HepG2 (cell line): Measurements from ENCODE around the gene ZNF629. TPM values are rescaled to one million over a fixed set of nuclear protein-coding genes. Genes with fewer than 3 reads are reported as not detected.

Source experiments
- CENPX ChIP-seq: sonication (generic); formaldehyde crosslinking; IDR thresholded peaks from 2 replicates; pipeline ENCODE4 v1.9.0; 2021; ENCODE audit warnings: mild to moderate bottlenecking, missing genetic modification reagents, moderate library complexity
- ELF3 ChIP-seq: IDR thresholded peaks from 2 replicates; pipeline ENCODE4 v1.6.1; 2016; ENCODE audit warnings: missing genetic modification reagents, missing compliant biosample characterization
- GRHL1 ChIP-seq: sonication (generic); formaldehyde crosslinking; conservative IDR thresholded peaks from 2 replicates; pipeline ENCODE4 v1.8.0; 2022; ENCODE audit warnings: missing genetic modification reagents
- MBD4 ChIP-seq: IDR thresholded peaks from 2 replicates; pipeline ENCODE4 v1.6.1; 2012; ENCODE audit warnings: low read length, inconsistent platforms, borderline replicate concordance
- PITX1 ChIP-seq: sonication (generic); formaldehyde crosslinking; IDR thresholded peaks from 2 replicates; pipeline ENCODE4 v1.5.1; 2020; ENCODE audit warnings: mild to moderate bottlenecking, missing genetic modification reagents
- RFXANK ChIP-seq: IDR thresholded peaks from 2 replicates; pipeline ENCODE4 v1.6.1; 2016
- TAF15 ChIP-seq: fragments of 200-400 bp; formaldehyde crosslinking; IDR thresholded peaks from one replicate; pipeline ENCODE4 v1.6.1; 2018; ENCODE audit warnings: mild to moderate bottlenecking, low read depth, low read length; ENCODE audit not compliant: poor library complexity, severe bottlenecking
- ZFP90 ChIP-seq: sonication (generic); formaldehyde crosslinking; IDR thresholded peaks from 2 replicates; pipeline ENCODE4 v1.8.0; 2022; ENCODE audit warnings: missing genetic modification reagents, mild to moderate bottlenecking, inconsistent platforms, borderline replicate concordance
- ZNF577 ChIP-seq: sonication (generic); formaldehyde crosslinking; IDR thresholded peaks from 2 replicates; pipeline ENCODE4 v1.4.0; 2020; ENCODE audit warnings: mild to moderate bottlenecking, low read depth, missing genetic modification reagents, borderline replicate concordance
- ZNF646 ChIP-seq: sonication (generic); formaldehyde crosslinking; IDR thresholded peaks from 2 replicates; pipeline ENCODE4 v1.9.0; 2021; ENCODE audit warnings: mild to moderate bottlenecking, missing genetic modification reagents
- polyA plus RNA-seq, 8 experiments: library from polyadenylated mRNA; depleted of rRNA in 3 of 8; stranded (reverse) in 7 of 8; unstranded in 1 of 8; fragments of >200 nt; fragmentation: Illumina TruSeq in 4 of 8; extraction: Trizol in 4 of 8; gene quantifications; 2 replicates each; pipeline versions ENCODE4 v1.2.1 to v1.2.3, GENCODE V29; 2011 to 2016; ENCODE audit warnings: low read depth in 4 of 8, missing spikeins in 1 of 8, mixed read lengths in 1 of 8; ENCODE audit not compliant: insufficient read depth in 1 of 8
- total RNA-seq, 5 experiments: library from RNA; depleted of rRNA; stranded (reverse); fragments of >200 nt; fragmentation: Illumina TruSeq; extraction: Trizol; gene quantifications; 2 replicates each; pipeline ENCODE4 v1.2.3, GENCODE V29; 2016; ENCODE audit warnings: low read depth in 1 of 5
- TF ChIP-seq, protein P1 (sequence below): sonication (generic); formaldehyde crosslinking; IDR thresholded peaks from 2 replicates; pipeline ENCODE4 v1.5.0; 2020; ENCODE audit warnings: mild to moderate bottlenecking, missing genetic modification reagents, borderline replicate concordance

The ZNF629 gene
- total and polyA plus RNA-seq, 2 of the 13 experiments (the other 11 are each of a cell fraction or from before 2014, with no cell fraction given): 6.1 to 16.5 TPM

DNA sequence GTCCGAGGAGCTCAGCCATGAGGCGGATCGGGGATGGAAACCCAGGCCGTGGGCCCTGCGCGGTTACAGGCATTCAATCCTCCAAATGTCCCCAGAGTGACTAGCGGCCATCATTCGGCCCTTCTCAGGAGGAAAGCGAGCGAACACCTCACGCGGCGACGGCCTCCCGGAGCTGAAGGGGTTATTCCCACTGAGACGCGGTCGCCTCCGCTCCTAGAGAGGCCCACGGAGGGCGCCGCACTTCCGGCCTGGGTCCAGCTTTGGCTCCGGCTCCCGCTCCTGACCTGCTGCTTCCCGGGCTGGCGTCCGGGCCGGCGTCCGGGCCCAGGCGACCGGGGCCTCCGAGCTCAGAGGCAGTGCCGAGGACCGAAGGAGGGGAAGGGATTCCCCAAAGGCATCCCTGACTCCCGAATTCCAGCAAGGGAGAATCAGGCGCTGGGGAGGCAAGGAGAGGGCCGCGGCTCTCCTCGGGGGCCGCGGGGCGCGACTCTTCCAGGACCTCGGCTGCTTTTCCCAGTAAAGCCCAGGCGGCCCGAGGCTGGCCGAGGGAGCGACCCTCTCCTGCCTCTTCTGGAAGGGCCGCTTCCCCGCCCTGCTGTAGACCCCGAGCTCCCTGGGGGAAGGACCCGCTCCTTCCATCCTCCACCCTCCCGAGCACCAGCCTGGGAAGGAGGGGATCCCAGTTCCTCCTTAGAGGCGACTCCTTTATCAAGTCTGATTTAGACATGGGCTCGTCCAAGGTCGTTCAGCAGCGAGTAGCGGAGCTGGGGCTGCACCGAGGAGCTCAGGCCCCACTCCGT lies 18.6 kb upstream of the ZNF629 start (continued):
- TF ChIP-seq, protein P1, sequence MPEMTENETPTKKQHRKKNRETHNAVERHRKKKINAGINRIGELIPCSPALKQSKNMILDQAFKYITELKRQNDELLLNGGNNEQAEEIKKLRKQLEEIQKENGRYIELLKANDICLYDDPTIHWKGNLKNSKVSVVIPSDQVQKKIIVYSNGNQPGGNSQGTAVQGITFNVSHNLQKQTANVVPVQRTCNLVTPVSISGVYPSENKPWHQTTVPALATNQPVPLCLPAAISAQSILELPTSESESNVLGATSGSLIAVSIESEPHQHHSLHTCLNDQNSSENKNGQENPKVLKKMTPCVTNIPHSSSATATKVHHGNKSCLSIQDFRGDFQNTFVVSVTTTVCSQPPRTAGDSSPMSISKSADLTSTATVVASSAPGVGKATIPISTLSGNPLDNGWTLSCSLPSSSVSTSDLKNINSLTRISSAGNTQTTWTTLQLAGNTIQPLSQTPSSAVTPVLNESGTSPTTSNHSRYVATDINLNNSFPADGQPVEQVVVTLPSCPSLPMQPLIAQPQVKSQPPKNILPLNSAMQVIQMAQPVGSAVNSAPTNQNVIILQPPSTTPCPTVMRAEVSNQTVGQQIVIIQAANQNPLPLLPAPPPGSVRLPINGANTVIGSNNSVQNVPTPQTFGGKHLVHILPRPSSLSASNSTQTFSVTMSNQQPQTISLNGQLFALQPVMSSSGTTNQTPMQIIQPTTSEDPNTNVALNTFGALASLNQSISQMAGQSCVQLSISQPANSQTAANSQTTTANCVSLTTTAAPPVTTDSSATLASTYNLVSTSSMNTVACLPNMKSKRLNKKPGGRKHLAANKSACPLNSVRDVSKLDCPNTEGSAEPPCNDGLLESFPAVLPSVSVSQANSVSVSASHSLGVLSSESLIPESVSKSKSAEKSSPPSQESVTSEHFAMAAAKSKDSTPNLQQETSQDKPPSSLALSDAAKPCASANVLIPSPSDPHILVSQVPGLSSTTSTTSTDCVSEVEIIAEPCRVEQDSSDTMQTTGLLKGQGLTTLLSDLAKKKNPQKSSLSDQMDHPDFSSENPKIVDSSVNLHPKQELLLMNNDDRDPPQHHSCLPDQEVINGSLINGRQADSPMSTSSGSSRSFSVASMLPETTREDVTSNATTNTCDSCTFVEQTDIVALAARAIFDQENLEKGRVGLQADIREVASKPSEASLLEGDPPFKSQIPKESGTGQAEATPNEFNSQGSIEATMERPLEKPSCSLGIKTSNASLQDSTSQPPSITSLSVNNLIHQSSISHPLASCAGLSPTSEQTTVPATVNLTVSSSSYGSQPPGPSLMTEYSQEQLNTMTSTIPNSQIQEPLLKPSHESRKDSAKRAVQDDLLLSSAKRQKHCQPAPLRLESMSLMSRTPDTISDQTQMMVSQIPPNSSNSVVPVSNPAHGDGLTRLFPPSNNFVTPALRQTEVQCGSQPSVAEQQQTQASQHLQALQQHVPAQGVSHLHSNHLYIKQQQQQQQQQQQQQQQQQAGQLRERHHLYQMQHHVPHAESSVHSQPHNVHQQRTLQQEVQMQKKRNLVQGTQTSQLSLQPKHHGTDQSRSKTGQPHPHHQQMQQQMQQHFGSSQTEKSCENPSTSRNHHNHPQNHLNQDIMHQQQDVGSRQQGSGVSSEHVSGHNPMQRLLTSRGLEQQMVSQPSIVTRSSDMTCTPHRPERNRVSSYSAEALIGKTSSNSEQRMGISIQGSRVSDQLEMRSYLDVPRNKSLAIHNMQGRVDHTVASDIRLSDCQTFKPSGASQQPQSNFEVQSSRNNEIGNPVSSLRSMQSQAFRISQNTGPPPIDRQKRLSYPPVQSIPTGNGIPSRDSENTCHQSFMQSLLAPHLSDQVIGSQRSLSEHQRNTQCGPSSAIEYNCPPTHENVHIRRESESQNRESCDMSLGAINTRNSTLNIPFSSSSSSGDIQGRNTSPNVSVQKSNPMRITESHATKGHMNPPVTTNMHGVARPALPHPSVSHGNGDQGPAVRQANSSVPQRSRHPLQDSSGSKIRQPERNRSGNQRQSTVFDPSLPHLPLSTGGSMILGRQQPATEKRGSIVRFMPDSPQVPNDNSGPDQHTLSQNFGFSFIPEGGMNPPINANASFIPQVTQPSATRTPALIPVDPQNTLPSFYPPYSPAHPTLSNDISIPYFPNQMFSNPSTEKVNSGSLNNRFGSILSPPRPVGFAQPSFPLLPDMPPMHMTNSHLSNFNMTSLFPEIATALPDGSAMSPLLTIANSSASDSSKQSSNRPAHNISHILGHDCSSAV (CRISPR knock-in tag): no peak; the same call in 1 of the 2 replicates
- no peak for TF ChIP-seq ZNF646 (CRISPR knock-in tag)
- peak; percentile 98 for TF ChIP-seq ELF3
- peak; percentile 93; the same call in 1 of the 2 replicates for TF ChIP-seq RFXANK
- TF ChIP-seq ZFP90: peak; percentile 99
- no peak for TF ChIP-seq GRHL1
- TF ChIP-seq CENPX (CRISPR knock-in tag): no peak
- no peak; the same call in 1 of the 2 replicates for TF ChIP-seq ZNF577 (CRISPR knock-in tag)
- TF ChIP-seq MBD4: no peak
- TF ChIP-seq PITX1: peak; percentile 87
- TF ChIP-seq TAF15: peak; percentile 82
